Spleen (tissue), 11 donors: ENCODE data around the gene MLYCD. TPM values are rescaled to one million over a fixed set of nuclear protein-coding genes. Genes with fewer than 3 reads are reported as not detected.
"Not testable (repeated sequence)": the region's sequence is repeated elsewhere in the genome, so short reads cannot be mapped to it uniquely, and the experiment has no call there.

Experiments
- DNase-seq: peaks from one replicate; pipeline ENCODE4 v3.0.0-alpha.2; 2020
- H3K27ac ChIP-seq, 8 donors: fragments of 200-600 bp; sonication (generic) in 7 of 8; 1 replicate in 4 of 8; 2 replicates in 4 of 8; pipeline versions ENCODE4 v1.5.0 to v1.8.0; 2016 to 2021; ENCODE audit warnings: inconsistent platforms in 4 of 8, mild to moderate bottlenecking in 4 of 8, moderate library complexity in 1 of 8
- H3K27me3 ChIP-seq, 7 donors: fragments of 200-600 bp; sonication (generic) in 6 of 7; replicated peaks in 1 of 7; 1 replicate in 4 of 7; 2 replicates in 3 of 7; pipeline versions ENCODE4 v1.5.0 to v1.8.0; 2016 to 2021; ENCODE audit warnings: inconsistent platforms in 3 of 7, mild to moderate bottlenecking in 1 of 7
- H3K36me3 ChIP-seq, 6 donors: fragments of 200-600 bp; sonication (generic) in 5 of 6; 1 replicate in 4 of 6; 2 replicates in 2 of 6; pipeline versions ENCODE4 v1.5.0 to v1.8.0; 2016 to 2021; ENCODE audit warnings: inconsistent platforms in 2 of 6
- H3K4me1 ChIP-seq, 6 donors: fragments of 200-600 bp; sonication (generic) in 5 of 6; 1 replicate in 3 of 6; 2 replicates in 3 of 6; pipeline versions ENCODE4 v1.5.0 to v1.8.0; 2016 to 2021; ENCODE audit warnings: inconsistent platforms in 3 of 6
- H3K4me3 ChIP-seq, 8 donors: fragments of 200-600 bp; sonication (generic) in 7 of 8; 1 replicate in 4 of 8; 2 replicates in 4 of 8; pipeline versions ENCODE4 v1.5.0 to v1.8.0; 2016 to 2021; ENCODE audit warnings: inconsistent platforms in 4 of 8, mild to moderate bottlenecking in 4 of 8, moderate library complexity in 2 of 8
- H3K9me3 ChIP-seq, 8 donors: fragments of 200-600 bp; sonication (generic) in 7 of 8; 1 replicate in 4 of 8; 2 replicates in 4 of 8; pipeline versions ENCODE4 v1.5.0 to v1.8.0; 2016 to 2021; ENCODE audit warnings: inconsistent platforms in 4 of 8
- POLR2A ChIP-seq, 3 donors: fragments of 450-650 bp; IDR thresholded peaks; one replicate each; pipeline ENCODE4 v1.5.1; 2017; ENCODE audit warnings: antibody characterized with exemption in 3 of 3, mild to moderate bottlenecking in 1 of 3
- POLR2AphosphoS5 ChIP-seq, 3 donors: sonication (generic); formaldehyde crosslinking; IDR thresholded peaks; one replicate each; pipeline ENCODE4 v1.5.1; 2017; ENCODE audit warnings: antibody characterized with exemption in 3 of 3
- WGBS, 5 donors: extraction: QIAGEN DNeasy Blood & Tissue Kit in 3 of 5; methylation state at CpG; one replicate each; pipeline versions ENCODE4 v1.1.5 to v1.1.7; 2013 to 2018; 5-methylcytosine and 5-hydroxymethylcytosine counted together
- intact Hi-C: fragments of 100-400 bp; cut with DNase I; formaldehyde crosslinking; loops from one replicate; pipeline ENCODE4 v1.15.0; 2023; ENCODE audit warnings: low total_unique reads
- polyA plus RNA-seq, 3 donors: library from polyadenylated mRNA; stranded (reverse); fragments of 200-250 nt; gene quantifications; one replicate each; pipeline ENCODE4 v1.2.1, GENCODE V29; 2013
- total RNA-seq, 7 donors: library from RNA; depleted of rRNA in 3 of 7; stranded (reverse); fragments of >200 nt in 3 of 7; fragmentation: NEBNext Ultra II Directional in 4 of 7; extraction: Animal tissue kit (Norgen Biotek cat#: 25700) in 4 of 7; gene quantifications; one replicate each; pipeline versions ENCODE4 v1.1.0 to v1.2.1, GENCODE V29; 2016 to 2021
- TF ChIP-seq, protein P1 (sequence below), 11 experiments: fragments of 200-600 bp in 7 of 11; fragments of 450-650 bp in 4 of 11; sonication (generic) in 4 of 11; IDR thresholded peaks in 8 of 11; conservative IDR thresholded peaks in 3 of 11; 1 replicate in 7 of 11; 2 replicates in 4 of 11; pipeline versions ENCODE4 v1.4.0 to v1.8.0; 2016 to 2021; ENCODE audit warnings: antibody characterized with exemption in 11 of 11, inconsistent platforms in 4 of 11, mild to moderate bottlenecking in 1 of 11
- donor health status: healthy with polysubstance abuse.
- donor health status: DM: no; HTN: no; CAD: no; lungs with moderate emphysema.
- donor health status: DM: no; HTN: no; CAD: no.
- donor health status: Bipolar disorder and iron deficiency.
- donor health status: healthy.
- donor health status: DM: no; HTN: no; CAD: no.
- donor health status: DM: yes; HTN: yes; CAD: no.

Gene MLYCD
- total and polyA plus RNA-seq, 10 donors, result 2.0 to 14.3 (median 9.9) TPM

DNA sequence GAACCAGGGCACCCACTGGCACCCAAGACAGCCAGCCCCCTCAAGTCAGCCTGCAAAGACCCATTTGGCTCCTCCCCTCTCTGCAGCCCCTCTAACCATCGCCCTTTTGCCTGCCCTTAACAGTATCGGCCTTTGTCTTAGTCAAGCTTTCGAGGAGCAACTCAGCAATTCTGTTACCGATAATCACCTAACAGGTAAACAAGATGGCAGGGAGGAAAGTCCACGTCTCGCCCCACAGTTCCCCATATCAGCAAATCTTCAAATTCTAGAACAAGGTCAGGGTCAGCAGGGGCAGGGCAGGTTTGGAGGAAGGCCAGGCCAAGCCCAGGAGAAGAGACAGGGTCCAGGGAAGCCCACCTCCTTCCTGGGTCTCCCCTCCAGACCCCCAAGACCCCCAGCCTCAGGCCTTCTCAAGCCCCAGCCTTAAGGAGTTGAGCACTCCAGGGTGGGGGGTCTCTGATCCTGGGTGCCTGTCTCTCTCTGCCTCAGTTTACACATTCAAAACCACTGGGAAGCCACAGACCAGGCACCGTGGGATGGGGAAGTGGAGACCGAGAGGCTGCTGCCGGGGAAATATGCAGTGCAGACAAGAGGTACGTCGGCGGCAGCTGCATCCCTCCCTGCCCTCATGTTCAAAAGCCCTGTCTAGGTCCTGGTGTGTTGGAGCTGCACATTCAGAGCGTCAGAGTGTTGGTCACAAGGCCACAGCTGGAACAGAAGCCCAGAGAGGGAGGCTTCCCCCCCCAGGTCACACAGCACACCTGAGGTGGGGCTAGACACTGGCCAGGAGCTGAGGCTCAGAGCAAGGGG is 50.2 kb downstream of the MLYCD start:
- no peak for DNase-seq
- no peak overlapping the region for H3K4me3 ChIP-seq
- TF ChIP-seq POLR2AphosphoS5 (IDR thresholded peaks at IDR 0.05), result no peak
- TF ChIP-seq, protein P1, sequence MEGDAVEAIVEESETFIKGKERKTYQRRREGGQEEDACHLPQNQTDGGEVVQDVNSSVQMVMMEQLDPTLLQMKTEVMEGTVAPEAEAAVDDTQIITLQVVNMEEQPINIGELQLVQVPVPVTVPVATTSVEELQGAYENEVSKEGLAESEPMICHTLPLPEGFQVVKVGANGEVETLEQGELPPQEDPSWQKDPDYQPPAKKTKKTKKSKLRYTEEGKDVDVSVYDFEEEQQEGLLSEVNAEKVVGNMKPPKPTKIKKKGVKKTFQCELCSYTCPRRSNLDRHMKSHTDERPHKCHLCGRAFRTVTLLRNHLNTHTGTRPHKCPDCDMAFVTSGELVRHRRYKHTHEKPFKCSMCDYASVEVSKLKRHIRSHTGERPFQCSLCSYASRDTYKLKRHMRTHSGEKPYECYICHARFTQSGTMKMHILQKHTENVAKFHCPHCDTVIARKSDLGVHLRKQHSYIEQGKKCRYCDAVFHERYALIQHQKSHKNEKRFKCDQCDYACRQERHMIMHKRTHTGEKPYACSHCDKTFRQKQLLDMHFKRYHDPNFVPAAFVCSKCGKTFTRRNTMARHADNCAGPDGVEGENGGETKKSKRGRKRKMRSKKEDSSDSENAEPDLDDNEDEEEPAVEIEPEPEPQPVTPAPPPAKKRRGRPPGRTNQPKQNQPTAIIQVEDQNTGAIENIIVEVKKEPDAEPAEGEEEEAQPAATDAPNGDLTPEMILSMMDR (IDR thresholded peaks at IDR 0.05 in 8 of 11, conservative IDR thresholded peaks at IDR 0.05 in 3 of 11), result no peak
- TF ChIP-seq POLR2A (IDR thresholded peaks at IDR 0.05), result no peak
- H3K27ac ChIP-seq, result no peak overlapping the region
- peaks cover 0 to 20% (median 5%) of the 10 kb centered on the region in 7 donors for H3K27me3 ChIP-seq
- no peaks in the 10 kb centered on the region for H3K9me3 ChIP-seq
- H3K4me1 ChIP-seq, result peaks cover 0 to 20% (median 17%) of the 10 kb centered on the region in 6 donors
- 82 to 92% (median 84%) methylated on average over 13 of the region's 13 CpGs for WGBS, 5 donors
- no peaks in the 10 kb centered on the region for H3K36me3 ChIP-seq
- intact Hi-C loops, result no loop called here

GRCh38 chr16:83949724-83950001 is 50.7 kb downstream of the MLYCD start:
- Histone ChIP-seq H3K36me3 (no peaks in the 10 kb centered on the region), H3K4me3 (no peak overlapping the region), H3K27ac (no peak overlapping the region), H3K27me3 (peaks cover 0 to 25% (median 5%) of the 10 kb centered on the region in 7 donors), H3K9me3 (no peaks in the 10 kb centered on the region), H3K4me1 (peaks cover 0 to 26% (median 19%) of the 10 kb centered on the region in 6 donors)
- 78 to 92% (median 86%) methylated on average over 3 to 5 of the region's 5 CpGs for WGBS, 5 donors
- DNase-seq, result no peak
- intact Hi-C loops, result loop anchor here (10.0 kb wide), 2 partner anchors 115 to 225 kb away; no protein-coding TSS in a partner anchor
- no peak for TF ChIP-seq POLR2AphosphoS5 (IDR thresholded peaks at IDR 0.05)
- TF ChIP-seq, protein P1 (IDR thresholded peaks at IDR 0.05 in 8 of 11, conservative IDR thresholded peaks at IDR 0.05 in 3 of 11), result no peak
- no peak for TF ChIP-seq POLR2A (IDR thresholded peaks at IDR 0.05)

DNA sequence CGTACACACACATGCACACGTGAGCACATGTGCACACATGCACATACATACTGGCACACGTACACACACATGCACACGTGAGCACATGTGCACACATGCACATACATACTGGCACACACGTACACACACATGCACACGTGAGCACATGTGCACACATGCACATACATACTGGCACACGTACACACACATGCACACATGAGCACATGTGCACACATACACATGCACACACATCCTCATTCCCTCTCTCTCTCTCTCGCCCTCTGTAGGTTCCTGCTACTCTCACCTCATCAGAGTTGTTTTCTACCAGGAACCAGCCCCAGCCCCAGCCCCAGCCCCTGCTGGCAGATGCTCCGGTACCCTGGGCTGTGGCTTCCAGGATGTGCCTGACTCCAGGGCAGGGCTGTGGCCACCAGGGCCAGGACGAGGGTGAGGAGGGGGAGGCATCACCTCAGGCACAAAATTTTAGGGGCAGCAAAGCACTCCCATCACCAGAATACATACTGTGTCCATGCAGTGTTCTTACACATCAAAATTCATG is 52.0 kb downstream of the MLYCD start:
- H3K4me3 ChIP-seq, H3K9me3 ChIP-seq, DNase-seq, H3K27ac ChIP-seq, H3K36me3 ChIP-seq: not testable (repeated sequence)
- intact Hi-C loops, result loop anchor here (10.0 kb wide), 2 partner anchors 114 to 224 kb away; no protein-coding TSS in a partner anchor
- Histone ChIP-seq H3K4me1 (peaks cover 0 to 39% (median 26%) of the 10 kb centered on the region in 6 donors), H3K27me3 (peaks cover 0 to 38% (median 5%) of the 10 kb centered on the region in 7 donors)
- 70 to 88% (median 79%) methylated on average over 8 to 10 of the region's 10 CpGs for WGBS, 5 donors

DNA sequence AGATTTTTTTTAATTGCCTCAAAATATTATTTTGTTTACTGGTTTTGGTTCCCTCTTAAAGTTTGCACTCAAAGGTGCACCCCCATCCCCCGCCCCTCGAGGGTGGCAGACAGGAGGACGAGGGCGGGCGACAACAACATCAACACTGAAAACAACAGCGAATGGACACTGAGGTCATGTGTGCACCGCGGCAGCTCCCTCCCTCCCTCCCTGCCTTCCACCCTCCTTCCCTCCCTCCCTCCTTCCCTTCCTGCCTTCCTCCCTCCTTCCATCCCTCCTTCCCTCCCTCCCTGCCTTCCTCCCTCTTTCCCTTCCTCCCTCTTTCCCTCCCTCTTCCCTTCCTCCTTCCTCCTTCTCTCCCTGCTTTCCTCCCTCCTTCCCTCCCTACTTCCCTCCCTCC is 52.6 kb downstream of the MLYCD start:
- TF ChIP-seq POLR2A (IDR thresholded peaks at IDR 0.05) (no peak), POLR2AphosphoS5 (IDR thresholded peaks at IDR 0.05) (no peak)
- TF ChIP-seq, protein P1 (IDR thresholded peaks at IDR 0.05 in 8 of 11, conservative IDR thresholded peaks at IDR 0.05 in 3 of 11), result no peak
- Histone ChIP-seq H3K9me3 (no peaks in the 10 kb centered on the region), H3K4me3 (no peak overlapping the region), H3K36me3 (no peaks in the 10 kb centered on the region), H3K27me3 (peaks cover 0 to 44% (median 5%) of the 10 kb centered on the region in 7 donors), H3K27ac (no peak overlapping the region), H3K4me1 (peaks cover 0 to 45% (median 29%) of the 10 kb centered on the region in 6 donors)
- no peak for DNase-seq
- intact Hi-C loops, result loop anchor here (10.0 kb wide), 2 partner anchors 113 to 223 kb away; no protein-coding TSS in a partner anchor
- WGBS, 5 donors, result 56 to 66% (median 57%) methylated on average over 8 of the region's 8 CpGs
